Activated CD4-positive, alpha-beta memory T cell treated with anti-CD3 and anti-CD28 coated beads for 36 hours (primary cell): ENCODE data around the gene ARL4D. TPM values are rescaled to one million over a fixed set of nuclear protein-coding genes. Genes with fewer than 3 reads are reported as not detected.
"Not testable (repeated sequence)": the region's sequence is repeated elsewhere in the genome, so short reads cannot be mapped to it uniquely, and the experiment has no call there.

Experiments
- CTCF ChIA-PET: fragments of 350-600 bp; sonication (Branson Sonifier 250); formaldehyde crosslinking; loops from one replicate; lab custom pipeline; 2021; ENCODE audit warnings: antibody characterized with exemption, inconsistent platforms; lab: Charles Lee
- POLR2A ChIA-PET: fragments of 350-600 bp; sonication (Branson Sonifier 250); formaldehyde crosslinking; loops from one replicate; lab custom pipeline; 2021; ENCODE audit warnings: antibody characterized with exemption; lab: Charles Lee
- DNase-seq: peaks from one replicate; pipeline ENCODE4 v3.0.0-alpha.2; 2020
- H3K27ac Mint-ChIP-seq: one replicate; pipeline ENCODE4 v1.8.0; 2021; ENCODE audit warnings: mixed read lengths
- H3K27me3 Mint-ChIP-seq: one replicate; pipeline ENCODE4 v1.8.0; 2021; ENCODE audit warnings: mixed read lengths
- H3K36me3 Mint-ChIP-seq: one replicate; pipeline ENCODE4 v1.8.0; 2021; ENCODE audit warnings: mixed read lengths
- H3K4me1 Mint-ChIP-seq: one replicate; pipeline ENCODE4 v1.8.0; 2021; ENCODE audit warnings: low read depth, mixed read lengths
- H3K4me3 Mint-ChIP-seq: one replicate; pipeline ENCODE4 v1.8.0; 2021; ENCODE audit warnings: mild to moderate bottlenecking, mixed read lengths
- H3K9me3 Mint-ChIP-seq: one replicate; pipeline ENCODE4 v1.8.0; 2021; ENCODE audit warnings: mixed read lengths
- intact Hi-C: fragments of 100-400 bp; cut with micrococcal nuclease; formaldehyde crosslinking; loops from one replicate; pipeline ENCODE4 v1.15.1; 2023
- total RNA-seq, 2 experiments: library from RNA; stranded (reverse); gene quantifications; one replicate each; pipeline ENCODE4 v1.2.3, GENCODE V29; 2021

The ARL4D gene
- total RNA-seq, 2 experiments from 2014 or later = 2.3 TPM

- Mint-ChIP-seq H3K36me3 (no peaks in the 10 kb centered on the region), H3K4me3 (no peak overlapping the region), H3K27me3 (peaks cover 4% of the 10 kb centered on the region), H3K4me1 (no peaks in the 10 kb centered on the region), H3K9me3 (no peaks in the 10 kb centered on the region), H3K27ac (no peak overlapping the region)
- CTCF ChIA-PET = no interaction called here
- intact Hi-C loops = no loop called here
- DNase-seq = no peak
- POLR2A ChIA-PET = no interaction called here
These were observed 12.5 kb downstream of the ARL4D start for GRCh38 chr17:43411369-43411677.

- Mint-ChIP-seq H3K36me3 (no peaks in the 10 kb centered on the region), H3K27ac (no peak overlapping the region), H3K27me3 (peaks cover 8% of the 10 kb centered on the region), H3K4me3 (no peak overlapping the region), H3K4me1 (no peaks in the 10 kb centered on the region), H3K9me3 (no peaks in the 10 kb centered on the region)
- intact Hi-C loops = no loop called here
- ChIA-PET CTCF (no interaction called here), POLR2A (no interaction called here)
- no peak for DNase-seq
These were observed 13.0 kb downstream of the ARL4D start for GRCh38 chr17:43411749-43412148.

GRCh38 chr17:43412166-43412565 lies 13.4 kb downstream of the ARL4D start:
- Mint-ChIP-seq H3K4me3 (no peak overlapping the region), H3K9me3 (no peaks in the 10 kb centered on the region), H3K36me3 (no peaks in the 10 kb centered on the region), H3K4me1 (no peaks in the 10 kb centered on the region), H3K27ac (no peak overlapping the region), H3K27me3 (peaks cover 8% of the 10 kb centered on the region)
- POLR2A ChIA-PET = no interaction called here
- intact Hi-C loops = no loop called here
- no peak for DNase-seq
- CTCF ChIA-PET = no interaction called here

- H3K4me3 Mint-ChIP-seq = no peak overlapping the region
- H3K27ac Mint-ChIP-seq = no peak overlapping the region
- ChIA-PET CTCF (interaction anchor here (1.2 kb wide), 1 partner anchor 23 kb away, joined by 3 read pairs; no protein-coding TSS in a partner anchor), POLR2A (no interaction called here)
- H3K27me3 Mint-ChIP-seq = peaks cover 6% of the 10 kb centered on the region
- no peak for DNase-seq
- H3K36me3 Mint-ChIP-seq = no peaks in the 10 kb centered on the region
- H3K4me1 Mint-ChIP-seq = no peaks in the 10 kb centered on the region
- intact Hi-C loops = no loop called here
- H3K9me3 Mint-ChIP-seq = no peaks in the 10 kb centered on the region
These were observed 18.5 kb downstream of the ARL4D start for GRCh38 chr17:43416998-43417890.

GRCh38 chr17:43418441-43419374 lies 19.9 kb downstream of the ARL4D start:
- no peak overlapping the region for H3K27ac Mint-ChIP-seq
- peaks cover 6% of the 10 kb centered on the region for H3K27me3 Mint-ChIP-seq
- H3K36me3 Mint-ChIP-seq = no peaks in the 10 kb centered on the region
- intact Hi-C loops = no loop called here
- H3K9me3 Mint-ChIP-seq = no peaks in the 10 kb centered on the region
- ChIA-PET POLR2A (no interaction called here), CTCF (interaction anchor here (0.8 to 1.2 kb wide), 2 partner anchors 24 to 65 kb away, joined by 3 read pairs; partner anchors contain the start of gene DHX8)
- no peaks in the 10 kb centered on the region for H3K4me1 Mint-ChIP-seq
- no peak overlapping the region for H3K4me3 Mint-ChIP-seq
- DNase-seq = peak; percentile 18

GRCh38 chr17:43419375-43419882 lies 20.6 kb downstream of the ARL4D start:
- H3K27ac Mint-ChIP-seq, H3K4me1 Mint-ChIP-seq, H3K4me3 Mint-ChIP-seq, CTCF ChIA-PET, intact Hi-C loops, POLR2A ChIA-PET, H3K9me3 Mint-ChIP-seq, DNase-seq, H3K36me3 Mint-ChIP-seq, H3K27me3 Mint-ChIP-seq: not testable (repeated sequence)

GRCh38 chr17:43423777-43424455 lies 25.1 kb downstream of the ARL4D start:
- Mint-ChIP-seq H3K4me1 (no peaks in the 10 kb centered on the region), H3K9me3 (no peaks in the 10 kb centered on the region), H3K27me3 (peaks cover 3% of the 10 kb centered on the region), H3K36me3 (no peaks in the 10 kb centered on the region), H3K4me3 (no peak overlapping the region), H3K27ac (no peak overlapping the region)
- DNase-seq = no peak
- POLR2A ChIA-PET = no interaction called here
- CTCF ChIA-PET = no interaction called here
- intact Hi-C loops = no loop called here

- CTCF ChIA-PET = interaction anchor here (1.3 to 1.7 kb wide), 3 partner anchors 29 to 56 kb away, joined by 3 to 5 read pairs (median 4); partner anchors contain the start of genes ARL4D and DHX8
- no peaks in the 10 kb centered on the region for H3K36me3 Mint-ChIP-seq
- H3K9me3 Mint-ChIP-seq = no peaks in the 10 kb centered on the region
- POLR2A ChIA-PET = no interaction called here
- intact Hi-C loops = no loop called here
- DNase-seq = no peak
- no peak overlapping the region for H3K27ac Mint-ChIP-seq
- H3K4me3 Mint-ChIP-seq = no peak overlapping the region
- peaks cover 6% of the 10 kb centered on the region for H3K27me3 Mint-ChIP-seq
- no peaks in the 10 kb centered on the region for H3K4me1 Mint-ChIP-seq
These were observed 28.7 kb downstream of the ARL4D start for GRCh38 chr17:43427362-43428043.

- no peak for DNase-seq
- intact Hi-C loops = no loop called here
- Mint-ChIP-seq H3K9me3 (no peaks in the 10 kb centered on the region), H3K27me3 (peaks cover 10% of the 10 kb centered on the region), H3K36me3 (no peaks in the 10 kb centered on the region), H3K4me3 (no peak overlapping the region), H3K27ac (no peak overlapping the region), H3K4me1 (no peaks in the 10 kb centered on the region)
- CTCF ChIA-PET = interaction anchor here (1.2 to 1.4 kb wide), 3 partner anchors 30 to 35 kb away, joined by 3 to 5 read pairs (median 4); partner anchors contain the start of gene ARL4D
- POLR2A ChIA-PET = no interaction called here
These were observed 29.7 kb downstream of the ARL4D start for GRCh38 chr17:43428524-43428923.

- intact Hi-C loops = no loop called here
- H3K27me3 Mint-ChIP-seq = peaks cover 17% of the 10 kb centered on the region
- no peaks in the 10 kb centered on the region for H3K4me1 Mint-ChIP-seq
- no peak for DNase-seq
- no peaks in the 10 kb centered on the region for H3K9me3 Mint-ChIP-seq
- H3K36me3 Mint-ChIP-seq = no peaks in the 10 kb centered on the region
- no peak overlapping the region for H3K4me3 Mint-ChIP-seq
- CTCF ChIA-PET = interaction anchor here (0.9 kb wide), 1 partner anchor 11 kb away, joined by 3 read pairs; no protein-coding TSS in a partner anchor
- POLR2A ChIA-PET = no interaction called here
- no peak overlapping the region for H3K27ac Mint-ChIP-seq
These were observed 32.3 kb downstream of the ARL4D start for GRCh38 chr17:43430936-43431713.
